ENCODE data around the gene CGB7.

Gene CGB7

DNA sequence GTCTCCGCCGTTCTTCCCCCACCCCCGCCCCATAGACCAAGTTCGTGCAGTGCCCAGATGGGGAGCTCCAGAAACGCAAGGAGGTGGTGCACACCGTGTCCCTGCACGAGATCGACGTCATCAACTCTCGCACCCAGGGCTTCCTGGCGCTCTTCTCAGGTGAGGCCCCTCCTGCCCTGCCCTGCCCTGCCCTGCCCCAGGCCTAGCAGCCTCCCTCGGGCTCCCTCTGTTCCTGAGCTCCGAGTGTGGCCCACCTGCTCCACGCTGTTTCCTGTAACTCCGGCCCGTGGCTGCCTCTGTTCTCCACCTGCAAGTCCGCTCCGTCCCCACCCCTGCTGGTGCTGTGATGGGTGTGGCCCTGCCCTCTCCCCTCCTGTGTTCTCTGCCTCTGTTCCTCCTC lies 47.1 kb downstream of the CGB7 start:
- H3K36me3 ChIP-seq (replicated peaks), result peaks cover 64% of the 10 kb centered on the region

DNA sequence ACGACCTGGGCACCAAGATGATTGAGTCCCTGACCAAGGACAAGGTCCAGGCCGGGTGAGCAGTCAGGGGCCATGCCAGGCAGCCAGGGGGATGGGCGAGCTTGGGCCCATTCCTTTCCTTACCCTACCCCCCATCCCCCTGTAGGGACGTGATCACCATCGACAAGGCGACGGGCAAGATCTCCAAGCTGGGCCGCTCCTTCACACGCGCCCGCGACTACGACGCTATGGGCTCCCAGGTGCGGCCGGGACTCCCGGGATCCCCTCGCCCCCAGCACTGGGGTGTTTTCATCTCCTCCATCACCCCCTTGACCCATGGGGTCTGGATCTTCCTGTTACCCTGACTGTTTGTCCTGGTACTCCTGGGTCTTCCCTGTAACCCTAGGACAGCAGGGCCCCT lies 47.7 kb downstream of the CGB7 start:
- H3K27me3 ChIP-seq (replicated peaks), result no peaks in the 10 kb centered on the region
- H3K36me3 ChIP-seq (replicated peaks), result peaks cover 65% of the 10 kb centered on the region
- H3K4me3 ChIP-seq (ENCODE audit: low read depth, low read length), result no peak overlapping the region
- in situ Hi-C loops (cut with HindIII; ENCODE audit: low pct_ligation_motif_present, low sequenced_read_pairs), result no loop called here
- H3K27ac ChIP-seq, result no peak overlapping the region
- no peak for DNase-seq
- TF ChIP-seq, protein P1, sequence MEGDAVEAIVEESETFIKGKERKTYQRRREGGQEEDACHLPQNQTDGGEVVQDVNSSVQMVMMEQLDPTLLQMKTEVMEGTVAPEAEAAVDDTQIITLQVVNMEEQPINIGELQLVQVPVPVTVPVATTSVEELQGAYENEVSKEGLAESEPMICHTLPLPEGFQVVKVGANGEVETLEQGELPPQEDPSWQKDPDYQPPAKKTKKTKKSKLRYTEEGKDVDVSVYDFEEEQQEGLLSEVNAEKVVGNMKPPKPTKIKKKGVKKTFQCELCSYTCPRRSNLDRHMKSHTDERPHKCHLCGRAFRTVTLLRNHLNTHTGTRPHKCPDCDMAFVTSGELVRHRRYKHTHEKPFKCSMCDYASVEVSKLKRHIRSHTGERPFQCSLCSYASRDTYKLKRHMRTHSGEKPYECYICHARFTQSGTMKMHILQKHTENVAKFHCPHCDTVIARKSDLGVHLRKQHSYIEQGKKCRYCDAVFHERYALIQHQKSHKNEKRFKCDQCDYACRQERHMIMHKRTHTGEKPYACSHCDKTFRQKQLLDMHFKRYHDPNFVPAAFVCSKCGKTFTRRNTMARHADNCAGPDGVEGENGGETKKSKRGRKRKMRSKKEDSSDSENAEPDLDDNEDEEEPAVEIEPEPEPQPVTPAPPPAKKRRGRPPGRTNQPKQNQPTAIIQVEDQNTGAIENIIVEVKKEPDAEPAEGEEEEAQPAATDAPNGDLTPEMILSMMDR (IDR thresholded peaks at IDR 0.05; ENCODE audit: low read depth, low read length, missing control alignments), result no peak

More for the DNA sequence above, 47.1 kb downstream of the CGB7 start:
- no peak for DNase-seq
- Histone ChIP-seq H3K27me3 (replicated peaks) (no peaks in the 10 kb centered on the region), H3K4me3 (ENCODE audit: low read depth, low read length) (no peak overlapping the region), H3K27ac (no peak overlapping the region)
- TF ChIP-seq, protein P1 (IDR thresholded peaks at IDR 0.05; ENCODE audit: low read depth, low read length, missing control alignments), result no peak
- in situ Hi-C loops (cut with HindIII; ENCODE audit: low pct_ligation_motif_present, low sequenced_read_pairs), result no loop called here

DNA sequence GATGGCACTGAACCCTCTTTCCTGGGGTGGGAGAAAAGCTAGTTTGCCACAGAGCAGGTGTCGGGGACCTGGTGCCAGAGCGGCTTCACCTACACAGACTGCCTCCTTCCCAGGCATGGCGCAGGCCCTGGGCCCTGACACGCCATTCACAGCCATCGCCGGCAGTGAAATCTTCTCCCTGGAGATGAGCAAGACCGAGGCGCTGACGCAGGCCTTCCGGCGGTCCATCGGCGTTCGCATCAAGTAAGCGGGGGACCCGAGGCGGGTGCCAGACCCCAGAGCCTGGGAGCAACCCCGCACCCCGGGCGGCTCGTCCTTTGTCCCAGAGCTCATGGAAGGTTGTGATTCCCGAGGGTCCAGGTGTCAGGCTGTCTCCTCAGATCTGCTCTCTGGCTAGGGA lies 50.6 kb downstream of the CGB7 start:
- Histone ChIP-seq H3K27ac (no peak overlapping the region), H3K27me3 (replicated peaks) (no peaks in the 10 kb centered on the region), H3K4me3 (ENCODE audit: low read depth, low read length) (no peak overlapping the region), H3K36me3 (replicated peaks) (peaks cover 76% of the 10 kb centered on the region)
- TF ChIP-seq, protein P1 (IDR thresholded peaks at IDR 0.05; ENCODE audit: low read depth, low read length, missing control alignments), result no peak
- in situ Hi-C loops (cut with HindIII; ENCODE audit: low pct_ligation_motif_present, low sequenced_read_pairs), result no loop called here
- DNase-seq, result no peak

DNA sequence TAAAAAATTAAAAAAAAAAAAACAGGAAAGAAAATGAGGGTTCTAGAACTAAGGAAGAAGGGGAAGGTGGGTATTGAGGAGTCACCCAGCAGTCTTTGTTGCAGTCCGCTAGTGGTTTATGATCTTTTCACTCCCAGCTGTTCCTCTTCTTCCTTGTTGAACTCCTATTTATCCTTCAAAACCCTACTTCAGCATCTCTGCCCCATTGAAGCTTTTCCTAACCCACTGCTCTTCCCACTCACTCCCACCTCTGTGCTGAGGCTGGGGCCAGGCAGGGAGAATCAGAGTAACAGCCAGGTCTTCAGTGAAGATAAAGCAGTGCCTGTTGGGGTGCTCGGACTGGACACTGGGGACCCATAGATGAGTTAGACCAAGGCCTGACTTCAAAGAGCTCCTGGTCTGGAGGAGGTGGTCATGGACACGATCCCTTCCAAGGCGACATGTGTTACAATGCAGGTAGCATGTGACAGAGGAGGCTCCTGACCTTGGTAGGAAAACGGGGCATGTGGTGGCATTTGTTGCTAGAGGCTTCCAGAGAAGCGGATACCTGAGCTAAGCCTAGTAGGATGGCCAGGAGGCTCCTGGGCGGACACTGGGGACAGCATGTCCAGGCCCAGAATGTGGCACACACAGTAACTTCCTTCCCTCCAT lies 52.5 kb downstream of the CGB7 start:
- no peak for DNase-seq
- Histone ChIP-seq H3K4me3 (ENCODE audit: low read depth, low read length) (no peak overlapping the region), H3K36me3 (replicated peaks) (peaks cover 66% of the 10 kb centered on the region), H3K27me3 (replicated peaks) (no peaks in the 10 kb centered on the region), H3K27ac (no peak overlapping the region)
- TF ChIP-seq, protein P1 (IDR thresholded peaks at IDR 0.05; ENCODE audit: low read depth, low read length, missing control alignments), result no peak
- in situ Hi-C loops (cut with HindIII; ENCODE audit: low pct_ligation_motif_present, low sequenced_read_pairs), result no loop called here
